Activated T-helper 1 cell treated with anti-CD3 and anti-CD28 coated beads, Interleukin-12 subunit alpha, Interleukin-12 subunit beta, Interleukin-2, Interleukin-4 antibody, amounts not matched to agents 30 ng/mL and 10 ng/mL and 1 ng/mL, durations not matched to agents 14 hours and 24 hours and 36 hours (primary cell): ENCODE data around the gene KRABD2.
"Not testable (repeated sequence)": the region's sequence is repeated elsewhere in the genome, so short reads cannot be mapped to it uniquely, and the experiment has no call there.

Experiments
- DNase-seq: peaks from one replicate; pipeline ENCODE4 v3.0.0; 2021; ENCODE audit warnings: low spot score
- H3K27ac Mint-ChIP-seq: one replicate; pipeline ENCODE4 v1.8.0; 2021; ENCODE audit warnings: mild to moderate bottlenecking, mixed read lengths
- H3K27me3 Mint-ChIP-seq: one replicate; pipeline ENCODE4 v1.8.0; 2022; ENCODE audit warnings: mild to moderate bottlenecking, moderate library complexity, mixed read lengths; ENCODE audit not compliant: insufficient read depth
- H3K36me3 Mint-ChIP-seq: one replicate; pipeline ENCODE4 v1.8.0; 2021; ENCODE audit warnings: low read depth, mixed read lengths
- H3K4me1 Mint-ChIP-seq: one replicate; pipeline ENCODE4 v1.8.0; 2021; ENCODE audit warnings: low read depth, mixed read lengths
- H3K4me3 Mint-ChIP-seq: one replicate; pipeline ENCODE4 v1.8.0; 2021; ENCODE audit warnings: mild to moderate bottlenecking, moderate library complexity, mixed read lengths
- H3K9me3 Mint-ChIP-seq: one replicate; pipeline ENCODE4 v1.8.0; 2021; ENCODE audit warnings: mixed read lengths
- intact Hi-C: fragments of 100-400 bp; cut with micrococcal nuclease; formaldehyde crosslinking; loops from one replicate; pipeline ENCODE4 v1.15.1; 2024

Gene KRABD2

GRCh38 chr17:8369944-8370343 lies 6.6 kb downstream of the KRABD2 start:
- no peaks in the 10 kb centered on the region for H3K4me1 Mint-ChIP-seq
- intact Hi-C loops, result loop anchor here (10.0 kb wide), 1 partner anchor 145 kb away; no protein-coding TSS in a partner anchor
- no peak for DNase-seq
- no peak overlapping the region for H3K27ac Mint-ChIP-seq
- H3K9me3 Mint-ChIP-seq, result no peaks in the 10 kb centered on the region
- peaks cover 17% of the 10 kb centered on the region for H3K36me3 Mint-ChIP-seq
- H3K4me3 Mint-ChIP-seq, result no peak overlapping the region
- no peaks in the 10 kb centered on the region for H3K27me3 Mint-ChIP-seq

- Mint-ChIP-seq H3K4me3 (no peak overlapping the region), H3K9me3 (no peaks in the 10 kb centered on the region), H3K27ac (no peak overlapping the region), H3K36me3 (peaks cover 16% of the 10 kb centered on the region), H3K27me3 (no peaks in the 10 kb centered on the region), H3K4me1 (no peaks in the 10 kb centered on the region)
- DNase-seq, result no peak
- intact Hi-C loops, result no loop called here
These were observed 8.3 kb downstream of the KRABD2 start for GRCh38 chr17:8368193-8368592.

- no peaks in the 10 kb centered on the region for H3K9me3 Mint-ChIP-seq
- H3K27ac Mint-ChIP-seq, result no peak overlapping the region
- H3K27me3 Mint-ChIP-seq, result no peaks in the 10 kb centered on the region
- peaks cover under 1% of the 10 kb centered on the region for H3K4me1 Mint-ChIP-seq
- intact Hi-C loops, result no loop called here
- DNase-seq, result no peak
- H3K4me3 Mint-ChIP-seq, result no peak overlapping the region
- H3K36me3 Mint-ChIP-seq, result peaks cover 13% of the 10 kb centered on the region
These were observed 10.3 kb downstream of the KRABD2 start for GRCh38 chr17:8366231-8366630.

- intact Hi-C loops, result no loop called here
- Mint-ChIP-seq H3K27ac (no peak overlapping the region), H3K27me3 (no peaks in the 10 kb centered on the region), H3K36me3 (peaks cover 11% of the 10 kb centered on the region), H3K9me3 (no peaks in the 10 kb centered on the region), H3K4me3 (no peak overlapping the region), H3K4me1 (peaks cover 5% of the 10 kb centered on the region)
- DNase-seq, result no peak
These were observed 11.4 kb downstream of the KRABD2 start for GRCh38 chr17:8365143-8365542.

- no peak overlapping the region for H3K4me3 Mint-ChIP-seq
- no peaks in the 10 kb centered on the region for H3K36me3 Mint-ChIP-seq
- H3K27ac Mint-ChIP-seq, result no peak overlapping the region
- no peak for DNase-seq
- no peaks in the 10 kb centered on the region for H3K9me3 Mint-ChIP-seq
- intact Hi-C loops, result no loop called here
- peaks cover 5% of the 10 kb centered on the region for H3K4me1 Mint-ChIP-seq
- peaks cover 5% of the 10 kb centered on the region for H3K27me3 Mint-ChIP-seq
These were observed 13.7 kb downstream of the KRABD2 start for GRCh38 chr17:8362651-8363332.

- H3K4me1 Mint-ChIP-seq, result peaks cover 5% of the 10 kb centered on the region
- H3K9me3 Mint-ChIP-seq, result no peaks in the 10 kb centered on the region
- peaks cover 5% of the 10 kb centered on the region for H3K27me3 Mint-ChIP-seq
- no peaks in the 10 kb centered on the region for H3K36me3 Mint-ChIP-seq
- DNase-seq, result no peak
- H3K27ac Mint-ChIP-seq, result no peak overlapping the region
- intact Hi-C loops, result no loop called here
- no peak overlapping the region for H3K4me3 Mint-ChIP-seq
These were observed 15.8 kb downstream of the KRABD2 start for GRCh38 chr17:8360751-8361150.

GRCh38 chr17:8360260-8360659 lies 16.2 kb downstream of the KRABD2 start:
- H3K36me3 Mint-ChIP-seq, result no peaks in the 10 kb centered on the region
- DNase-seq, result no peak
- H3K9me3 Mint-ChIP-seq, result no peaks in the 10 kb centered on the region
- H3K27ac Mint-ChIP-seq, result no peak overlapping the region
- intact Hi-C loops, result no loop called here
- H3K27me3 Mint-ChIP-seq, result peaks cover 5% of the 10 kb centered on the region
- H3K4me3 Mint-ChIP-seq, result no peak overlapping the region
- peaks cover 5% of the 10 kb centered on the region for H3K4me1 Mint-ChIP-seq

- Mint-ChIP-seq H3K9me3 (no peaks in the 10 kb centered on the region), H3K4me1 (peaks cover 5% of the 10 kb centered on the region), H3K4me3 (no peak overlapping the region), H3K27me3 (peaks cover 5% of the 10 kb centered on the region), H3K27ac (no peak overlapping the region), H3K36me3 (no peaks in the 10 kb centered on the region)
- DNase-seq, result no peak
- intact Hi-C loops, result no loop called here
These were observed 16.7 kb downstream of the KRABD2 start for GRCh38 chr17:8359769-8360168.

GRCh38 chr17:8357910-8358309 lies 18.6 kb downstream of the KRABD2 start:
- Mint-ChIP-seq H3K9me3 (no peaks in the 10 kb centered on the region), H3K27me3 (peaks cover 9% of the 10 kb centered on the region), H3K36me3 (no peaks in the 10 kb centered on the region)

GRCh38 chr17:8354236-8354635 lies 22.3 kb downstream of the KRABD2 start:
- no peaks in the 10 kb centered on the region for H3K9me3 Mint-ChIP-seq
- intact Hi-C loops, result no loop called here

More at GRCh38 chr17:8357910-8358309, 18.6 kb downstream of the KRABD2 start:
- Mint-ChIP-seq H3K4me1 (peaks cover 5% of the 10 kb centered on the region), H3K4me3 (no peak overlapping the region), H3K27ac (no peak overlapping the region)
- no peak for DNase-seq
- intact Hi-C loops, result no loop called here

GRCh38 chr17:8353736-8354135 lies 22.8 kb downstream of the KRABD2 start:
- intact Hi-C loops, result no loop called here
- Mint-ChIP-seq H3K27ac (no peak overlapping the region), H3K36me3 (no peaks in the 10 kb centered on the region), H3K4me1 (no peaks in the 10 kb centered on the region), H3K4me3 (no peak overlapping the region), H3K27me3 (peaks cover 7% of the 10 kb centered on the region), H3K9me3 (no peaks in the 10 kb centered on the region)
- DNase-seq, result no peak

More at GRCh38 chr17:8354236-8354635, 22.3 kb downstream of the KRABD2 start:
- no peak overlapping the region for H3K4me3 Mint-ChIP-seq
- no peak for DNase-seq
- H3K27ac Mint-ChIP-seq, result no peak overlapping the region
- H3K36me3 Mint-ChIP-seq, result no peaks in the 10 kb centered on the region
- H3K4me1 Mint-ChIP-seq, result no peaks in the 10 kb centered on the region
- peaks cover 7% of the 10 kb centered on the region for H3K27me3 Mint-ChIP-seq

GRCh38 chr17:8350339-8350738 lies 26.2 kb downstream of the KRABD2 start:
- peaks cover 19% of the 10 kb centered on the region for H3K27me3 Mint-ChIP-seq
- H3K36me3 Mint-ChIP-seq, result no peaks in the 10 kb centered on the region
- no peak overlapping the region for H3K27ac Mint-ChIP-seq
- no peak for DNase-seq
- intact Hi-C loops, result no loop called here
- H3K4me1 Mint-ChIP-seq, result no peaks in the 10 kb centered on the region
- H3K9me3 Mint-ChIP-seq, result no peaks in the 10 kb centered on the region
- no peak overlapping the region for H3K4me3 Mint-ChIP-seq

- peaks cover 14% of the 10 kb centered on the region for H3K27me3 Mint-ChIP-seq
- H3K4me3 Mint-ChIP-seq, H3K27ac Mint-ChIP-seq, H3K36me3 Mint-ChIP-seq, H3K4me1 Mint-ChIP-seq, H3K9me3 Mint-ChIP-seq, DNase-seq, intact Hi-C loops: not testable (repeated sequence)
These were observed 29.5 kb downstream of the KRABD2 start for GRCh38 chr17:8347001-8347400.
